HG02973 (cell line): ENCODE data around the gene NDUFB5.

Experiments
- ATAC-seq: cut with Tn5 transposase; IDR thresholded peaks from one replicate; pipeline ENCODE4 v1.9.1; 2021; ENCODE audit warnings: moderate library complexity; ENCODE audit not compliant: unreplicated experiment

Gene NDUFB5

DNA sequence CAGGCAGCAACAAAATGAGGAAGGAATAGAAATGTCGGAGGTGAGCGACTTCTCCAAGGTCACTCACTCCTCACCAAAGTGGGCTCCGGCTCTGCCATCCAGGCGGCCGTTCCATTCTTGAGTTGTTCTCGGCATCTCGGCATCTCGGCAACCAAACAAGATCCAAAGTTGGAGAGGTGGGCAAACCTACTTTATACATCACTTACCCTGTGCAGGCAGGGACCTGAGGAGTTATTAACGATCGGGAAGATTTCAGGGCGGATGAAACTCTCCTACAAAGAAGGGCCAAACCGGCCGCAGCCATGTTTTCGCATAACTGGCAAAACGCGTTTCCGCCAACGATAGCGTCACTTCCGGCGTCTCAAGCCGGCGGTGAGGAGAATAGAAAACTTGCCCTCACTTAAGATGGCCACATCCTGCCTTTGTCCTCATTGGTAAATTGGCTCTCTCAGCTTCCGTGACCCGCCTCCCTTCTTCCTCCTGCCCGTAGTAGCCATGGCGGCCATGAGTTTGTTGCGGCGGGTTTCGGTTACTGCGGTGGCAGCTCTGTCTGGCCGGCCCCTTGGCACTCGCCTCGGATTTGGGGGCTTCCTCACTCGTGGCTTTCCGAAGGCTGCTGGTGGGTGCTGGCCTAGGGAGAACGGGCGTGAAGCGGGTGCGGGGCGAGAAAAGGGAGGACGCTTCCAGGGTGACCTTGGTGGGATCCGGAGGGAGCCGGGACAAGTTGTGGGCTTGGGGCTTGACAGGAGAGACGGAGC lies at the start of gene NDUFB5, which contains the start of gene MRPL47:
Gene NDUFB5, plus strand, starts transcription at position 474 of the 758 bp plus-strand sequence. Its CDS starts 22 bp downstream, at position 496.
Gene MRPL47, minus strand, starts transcription at position 318 of the 758 bp plus-strand sequence. Its CDS starts 14 bp downstream, at position 304.
- ATAC-seq, result peak; percentile 94

DNA sequence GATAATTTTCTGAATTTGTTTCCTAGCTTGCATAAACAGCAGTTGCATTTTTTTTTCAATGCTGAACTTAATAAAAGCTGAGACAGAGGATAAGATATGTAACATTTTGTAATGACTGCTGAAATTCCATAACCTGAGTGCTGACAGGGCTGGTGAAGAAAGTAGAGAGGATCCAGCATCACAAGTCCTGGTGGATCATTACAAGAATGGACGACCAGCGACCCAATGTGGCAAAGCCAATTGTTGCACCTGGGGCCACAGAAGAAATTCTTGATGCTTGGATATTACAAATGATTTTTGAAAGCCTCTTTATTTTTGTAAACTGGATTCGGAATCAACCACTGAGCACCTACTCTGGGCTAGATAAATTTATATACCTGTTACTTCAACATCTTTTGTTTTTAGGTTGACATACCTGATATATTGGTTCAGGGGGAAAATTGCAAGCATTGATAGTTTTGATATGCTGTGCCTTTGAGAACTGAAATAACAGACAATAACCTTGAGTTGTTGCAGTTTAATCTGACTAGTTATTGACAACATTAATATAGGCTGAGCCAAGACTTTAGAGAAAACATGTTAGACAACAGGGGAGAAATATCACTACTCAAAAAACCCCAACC lies 45.7 kb upstream of the NDUFB5 start:
- no peak for ATAC-seq

DNA sequence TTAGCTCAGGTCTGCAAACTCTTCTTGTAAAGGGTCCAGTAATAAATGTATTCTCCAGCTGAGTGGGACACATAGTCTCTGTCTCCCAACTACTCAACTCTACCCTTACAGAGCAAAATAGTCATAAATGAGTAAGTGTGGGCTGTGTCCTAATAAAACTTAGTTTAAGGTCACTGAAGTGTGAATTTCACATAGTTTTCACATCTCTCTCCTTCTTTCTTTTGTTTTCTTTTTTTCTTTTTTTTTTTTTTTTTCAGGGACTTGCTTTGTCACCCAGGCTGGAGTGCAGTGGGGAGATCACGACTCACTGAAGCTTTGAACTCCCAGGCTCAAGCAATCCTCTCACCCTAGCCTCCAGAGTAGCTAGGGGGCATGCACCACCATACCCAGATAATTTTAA lies 43.8 kb upstream of the NDUFB5 start:
- no peak for ATAC-seq

DNA sequence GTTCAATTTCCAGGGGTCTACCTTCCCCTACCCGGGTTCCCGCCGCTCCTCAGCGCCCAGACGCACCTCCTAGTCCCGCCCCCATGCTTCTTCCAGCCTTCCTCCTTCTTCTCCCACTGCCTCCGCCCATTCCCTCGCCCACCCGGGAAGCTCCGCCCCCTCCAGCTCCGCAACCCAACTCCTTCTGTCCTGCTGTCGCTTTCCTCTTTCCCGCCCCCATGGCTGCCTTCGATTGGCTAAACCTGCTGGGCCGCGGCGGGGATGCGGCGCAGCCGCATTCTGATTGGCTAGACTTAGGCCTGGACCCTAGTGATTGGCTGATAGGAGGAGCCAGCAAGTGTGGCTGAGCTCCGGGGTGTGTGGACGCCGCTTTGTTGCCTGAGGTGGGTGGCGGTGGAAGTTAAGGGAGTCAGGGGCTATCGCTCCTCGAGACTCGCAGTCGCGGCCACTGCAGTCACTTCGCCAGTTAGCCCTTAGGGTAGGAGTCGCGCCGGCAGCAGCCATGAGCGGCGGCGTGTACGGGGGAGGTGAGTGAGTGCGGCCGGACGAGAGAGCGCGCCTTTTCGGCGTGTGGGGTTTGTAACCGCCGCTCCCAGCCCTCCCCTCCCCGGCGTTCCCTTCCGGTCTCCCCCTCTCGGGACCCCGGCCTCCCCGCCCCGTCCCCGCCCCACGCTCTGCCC lies 41.9 kb upstream of the NDUFB5 start, which contains the start of gene ACTL6A:
Gene ACTL6A, plus strand, starts transcription at position 336 of the 680 bp plus-strand sequence. Its CDS starts 167 bp downstream, at position 503.
- ATAC-seq, result peak; percentile 95

DNA sequence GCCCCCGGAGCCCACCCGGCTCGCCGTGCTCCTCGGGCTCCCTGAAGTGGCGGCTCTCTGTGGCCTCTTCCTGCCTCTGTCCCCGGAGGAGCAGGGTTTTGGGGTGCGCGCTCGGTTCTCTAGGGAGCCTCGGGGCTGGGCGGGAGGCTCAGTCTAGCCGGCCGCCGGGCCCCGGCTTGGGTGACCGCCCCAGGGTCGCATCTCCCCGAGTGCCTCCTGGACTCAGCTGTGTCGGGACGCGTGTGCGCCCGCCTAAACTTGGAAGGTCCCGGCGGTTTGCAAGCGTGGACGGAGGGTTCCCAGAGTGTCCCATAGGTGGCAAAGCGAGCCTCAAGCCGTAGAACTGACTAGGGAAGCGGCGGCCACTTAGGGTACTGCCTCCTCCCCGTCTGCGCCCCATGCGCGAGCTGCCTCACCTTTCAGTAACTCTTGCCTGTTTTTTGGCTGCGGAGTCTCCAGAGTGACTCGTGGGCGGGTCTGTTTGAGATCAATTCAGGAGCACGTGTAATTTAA lies 41.3 kb upstream of the NDUFB5 start:
- ATAC-seq, result peak; percentile 64

DNA sequence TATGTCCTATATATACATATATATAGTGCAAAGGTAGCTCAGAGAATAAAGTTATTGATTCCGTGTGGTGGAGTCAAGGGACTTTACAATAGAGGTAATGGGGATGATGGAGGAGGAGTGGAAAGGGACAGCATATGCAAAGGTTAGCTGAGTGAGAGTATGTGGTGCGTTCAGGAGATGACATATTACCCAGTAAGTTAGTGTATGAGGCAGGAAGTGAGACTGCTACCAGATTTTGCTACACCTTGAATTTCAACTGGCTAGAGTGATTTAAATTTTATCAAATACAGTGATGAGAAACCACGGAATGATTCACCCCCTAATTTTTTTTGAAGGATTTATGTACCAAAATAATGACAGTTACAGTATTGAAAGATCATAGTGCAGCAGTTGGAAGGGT lies 39.1 kb upstream of the NDUFB5 start:
- no peak for ATAC-seq

DNA sequence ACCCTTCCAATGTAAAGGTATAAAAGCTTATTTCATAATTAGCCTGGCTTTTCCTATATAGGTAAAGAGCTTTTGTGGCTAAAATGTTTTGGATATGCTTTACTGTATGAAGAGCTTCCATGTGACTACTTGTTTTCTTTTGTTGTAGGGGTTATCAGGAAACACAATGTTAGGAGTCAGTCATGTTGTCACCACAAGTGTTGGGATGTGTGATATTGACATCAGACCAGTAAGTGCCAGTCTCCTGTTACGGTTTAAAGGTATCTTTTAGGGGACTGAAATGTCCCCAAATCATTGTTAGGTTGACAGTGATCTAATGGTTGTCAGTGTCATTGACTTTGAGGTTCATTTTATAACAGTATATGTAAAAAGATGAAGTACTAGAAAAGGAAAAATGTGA lies 23.6 kb upstream of the NDUFB5 start:
- no peak for ATAC-seq

DNA sequence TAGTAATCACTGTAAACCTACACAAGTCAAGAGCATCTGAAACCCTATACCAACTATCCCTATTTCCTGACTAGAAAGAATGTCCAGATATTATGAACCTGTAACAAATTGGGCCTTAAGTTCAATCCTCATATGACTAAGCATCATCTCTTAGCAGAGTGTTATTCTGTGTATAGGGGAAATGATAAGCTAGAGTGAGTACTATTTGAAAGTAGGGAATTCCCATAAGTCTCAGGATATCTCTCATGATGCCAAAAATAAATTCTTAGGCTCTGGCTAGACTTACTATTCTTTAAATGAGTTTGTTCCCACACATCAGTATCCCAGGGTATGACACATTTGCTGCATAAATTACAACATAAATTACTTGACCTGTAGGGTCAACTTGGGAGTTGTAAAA lies 15.5 kb upstream of the NDUFB5 start:
- peak; percentile 71 for ATAC-seq

DNA sequence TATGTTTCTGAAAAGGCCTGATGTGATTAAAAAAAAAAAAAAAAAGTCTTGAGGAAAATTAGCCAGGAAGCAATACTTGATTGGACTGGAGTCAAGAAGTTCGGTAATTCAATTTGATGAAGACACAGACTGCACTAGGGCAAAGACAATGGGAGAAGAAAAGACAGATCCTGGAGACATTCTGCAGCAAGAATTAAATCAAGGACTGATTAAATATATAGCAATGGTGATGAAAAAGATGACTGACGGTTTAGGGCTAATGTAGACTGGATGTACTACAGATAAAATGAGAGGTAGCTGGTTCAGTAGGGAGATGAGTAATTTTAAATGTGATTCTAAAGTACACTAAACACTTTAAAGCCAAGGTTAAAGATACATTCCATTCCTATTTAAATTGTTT lies 13.9 kb upstream of the NDUFB5 start:
- no peak for ATAC-seq

DNA sequence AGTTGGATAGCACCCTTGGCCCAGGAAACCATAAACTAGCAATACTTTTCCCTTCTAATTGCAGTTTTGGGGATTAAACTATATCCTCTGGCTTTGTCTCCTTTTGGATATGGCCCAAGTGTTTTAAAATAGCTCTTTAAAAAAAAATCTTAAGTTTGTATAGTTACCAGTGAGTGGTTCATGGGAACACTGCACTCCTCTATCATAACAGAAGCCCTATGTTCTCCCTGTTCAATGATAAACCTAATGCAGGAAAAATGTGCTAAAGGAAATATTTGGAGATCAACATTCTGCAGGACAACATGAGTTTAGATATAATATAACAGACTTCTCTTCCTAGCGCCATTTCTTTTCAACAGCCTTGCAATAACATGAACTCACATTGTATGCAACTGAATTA lies 13.3 kb upstream of the NDUFB5 start:
- ATAC-seq, result no peak

DNA sequence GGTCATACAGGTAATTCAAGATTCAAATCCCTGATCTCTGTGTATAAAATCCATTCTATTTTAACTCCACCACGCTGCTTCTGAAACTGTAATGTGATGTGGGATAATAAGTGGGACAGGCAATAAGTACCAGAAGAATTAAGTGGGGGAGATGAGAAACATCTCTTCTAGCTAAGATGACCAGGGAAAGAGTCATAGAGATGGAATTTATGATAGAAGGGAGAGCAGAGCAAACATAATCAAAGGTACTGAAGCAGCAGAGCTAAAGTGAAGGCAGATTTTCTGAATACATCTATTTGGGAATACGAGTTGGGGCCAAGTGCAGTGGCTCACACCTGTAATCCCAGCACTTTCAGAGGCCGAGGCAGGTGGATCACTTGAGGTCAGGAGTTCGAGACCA lies 5.1 kb upstream of the NDUFB5 start:
- no peak for ATAC-seq

DNA sequence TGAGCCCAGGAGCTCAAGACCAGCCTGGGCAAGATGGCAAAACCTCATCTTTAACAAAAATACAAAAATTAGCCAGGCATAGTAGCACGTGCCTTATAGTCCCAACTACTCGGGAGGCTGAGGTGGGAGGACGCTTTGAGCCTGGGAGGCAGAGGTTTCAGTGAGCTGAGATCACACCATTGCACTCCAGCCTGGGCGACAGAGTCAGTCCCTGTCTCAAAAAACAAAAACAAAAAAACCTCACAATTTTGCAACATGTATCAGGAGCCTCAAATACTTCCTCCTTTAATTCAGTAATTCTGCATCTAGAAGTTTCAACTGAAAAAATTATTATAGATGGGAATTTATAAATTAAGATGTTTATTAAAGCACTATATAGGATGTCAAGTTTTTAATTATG lies 1.3 kb upstream of the NDUFB5 start:
- no peak for ATAC-seq

DNA sequence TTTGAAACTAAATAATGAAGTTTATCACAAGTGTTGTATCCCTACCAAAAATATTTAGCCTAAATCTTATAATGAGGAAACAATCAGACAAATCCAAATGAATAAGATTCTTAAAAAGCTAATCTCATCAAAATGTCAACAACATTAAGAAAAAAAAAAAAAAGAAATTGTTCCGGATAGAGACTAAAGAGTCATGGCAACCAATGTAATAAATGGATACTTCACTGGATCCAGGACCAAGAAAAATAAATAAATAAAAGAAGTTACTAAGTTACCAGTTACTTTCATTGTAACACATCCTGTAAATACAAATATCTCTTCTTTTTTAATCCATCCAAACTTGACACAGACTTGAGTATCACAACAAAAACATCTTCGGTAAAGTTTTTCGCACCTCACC lies 763 bp upstream of the NDUFB5 start:
- ATAC-seq, result no peak

DNA sequence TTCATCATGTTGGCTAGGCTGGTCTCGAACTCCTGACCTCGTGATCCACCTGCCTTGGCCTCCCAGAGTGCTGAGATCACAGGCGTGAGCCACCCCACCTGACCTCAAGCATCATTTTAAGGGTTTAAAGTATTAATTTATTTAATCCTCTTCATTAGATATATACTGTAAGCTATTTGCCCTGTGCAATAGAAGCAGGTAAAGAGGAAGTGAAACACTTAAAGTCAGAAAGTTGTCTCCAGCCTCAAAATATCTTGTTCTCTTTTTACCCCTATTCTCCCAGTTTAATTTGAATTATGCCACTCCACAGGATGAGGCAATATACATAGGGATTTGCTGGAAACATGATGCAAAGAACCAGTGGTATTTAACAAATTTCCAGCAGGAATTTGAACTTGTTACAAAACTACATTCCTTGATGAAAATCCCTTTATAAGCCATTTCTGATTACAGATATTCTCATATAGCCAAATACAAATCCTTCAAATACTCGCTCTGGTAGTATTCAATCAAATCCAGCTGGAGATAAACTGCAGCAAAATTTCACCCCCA lies 2.0 kb downstream of the NDUFB5 start:
- ATAC-seq, result peak; percentile 13

DNA sequence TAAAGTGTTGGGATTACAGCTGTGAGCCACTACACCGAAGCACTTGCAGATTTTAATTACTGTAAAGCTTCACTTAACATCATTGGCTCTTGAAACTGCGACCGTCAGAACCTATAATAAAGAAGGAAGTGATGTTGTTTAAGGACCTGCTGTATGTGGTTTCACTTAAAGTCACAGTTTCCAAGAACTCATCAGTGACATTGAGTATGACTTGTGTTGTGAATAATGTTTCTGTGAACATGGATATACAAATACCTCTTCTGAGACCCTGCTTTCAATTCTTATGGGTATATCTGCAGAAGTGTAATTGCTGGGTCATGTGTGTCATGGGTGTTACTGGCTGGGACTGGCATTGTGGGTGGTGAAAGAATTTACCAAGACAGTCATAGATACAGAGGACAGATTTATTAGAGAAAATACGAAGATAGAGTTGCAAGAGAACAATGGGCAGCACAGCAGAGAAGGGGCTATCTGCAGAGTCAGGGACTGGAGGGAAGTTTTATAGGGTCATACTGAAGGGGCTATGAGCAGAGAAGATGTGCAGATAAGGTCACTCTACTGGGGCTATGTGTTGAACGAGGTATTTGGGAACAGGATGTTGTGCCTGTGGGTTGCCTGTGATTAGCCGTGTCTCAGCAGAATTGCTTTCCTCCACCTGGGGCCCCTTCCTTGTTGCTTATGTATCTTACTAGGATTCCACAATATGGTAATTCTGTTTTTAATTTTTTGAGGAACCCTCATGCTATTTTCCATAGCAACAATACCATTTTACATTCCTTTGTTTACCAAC lies 4.5 kb downstream of the NDUFB5 start:
- peak; percentile 59 for ATAC-seq

DNA sequence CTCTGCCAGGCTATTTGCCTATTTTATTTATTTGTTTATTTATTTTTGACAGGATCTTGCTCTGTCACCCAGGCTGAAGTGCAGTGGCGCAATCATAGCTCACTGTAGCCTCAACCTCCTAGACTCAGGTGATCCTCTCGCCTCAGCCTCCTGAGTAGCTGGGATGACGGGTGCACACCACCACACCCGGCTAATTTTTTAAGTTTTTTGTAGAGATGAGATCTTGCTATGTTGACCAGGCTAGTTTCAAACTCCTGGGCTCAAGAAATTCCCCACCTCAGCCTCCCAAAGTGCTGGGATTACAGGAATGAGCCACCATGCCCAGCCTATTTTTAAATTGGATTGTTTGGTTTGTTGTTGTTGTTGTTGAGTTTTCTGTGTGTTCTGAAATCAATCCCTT lies 5.5 kb downstream of the NDUFB5 start:
- no peak for ATAC-seq

DNA sequence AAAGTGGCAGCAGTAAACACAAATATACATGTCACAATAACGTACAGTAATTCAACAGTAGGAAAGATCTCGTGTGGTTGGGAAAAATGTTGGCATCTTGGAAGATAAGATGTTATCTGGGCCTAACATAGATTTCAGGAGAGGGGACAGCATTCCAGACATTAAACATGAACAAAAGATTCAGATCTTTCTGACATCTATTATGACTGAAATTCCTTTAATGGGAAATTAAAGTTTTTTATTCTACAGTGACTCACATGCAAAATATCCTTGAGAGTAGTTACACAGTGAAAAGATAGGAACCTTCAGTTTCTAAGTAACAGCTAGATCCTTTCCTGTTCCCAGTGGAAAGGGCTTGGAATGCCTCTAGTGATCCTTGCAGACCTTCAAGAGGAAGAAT lies 9.2 kb downstream of the NDUFB5 start:
- no peak for ATAC-seq

DNA sequence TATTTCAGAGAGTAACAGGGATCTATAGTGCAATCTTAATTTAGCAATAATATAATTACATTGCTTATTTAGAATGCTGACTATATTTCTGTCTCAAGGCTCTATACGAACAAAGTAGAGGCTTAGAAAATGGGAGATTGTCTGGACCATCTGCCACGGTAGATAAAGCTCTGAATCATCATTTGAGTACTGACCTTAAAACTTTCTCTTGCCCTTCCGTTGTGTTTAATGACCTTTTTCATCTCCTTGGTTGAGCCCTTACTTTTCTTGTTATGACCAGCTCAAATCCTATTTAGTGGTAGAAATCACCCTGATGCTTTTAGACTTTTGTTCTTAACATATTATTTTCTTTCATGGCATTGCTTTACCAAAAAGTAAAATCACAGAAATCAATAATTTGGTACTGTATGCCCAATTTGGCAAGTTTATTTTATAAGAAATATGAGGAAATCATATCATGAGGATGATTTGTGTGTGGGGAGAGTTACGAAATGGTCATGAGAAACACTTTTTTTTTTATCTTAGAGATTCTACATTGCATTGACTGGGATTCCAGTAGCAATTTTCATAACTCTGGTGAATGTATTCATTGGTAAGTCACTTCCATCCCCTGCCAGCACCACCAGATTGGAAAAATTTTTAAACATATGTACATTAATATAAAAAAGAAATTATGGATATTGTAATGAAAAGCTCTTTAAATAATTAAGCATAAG lies 11.0 kb downstream of the NDUFB5 start:
- no peak for ATAC-seq

DNA sequence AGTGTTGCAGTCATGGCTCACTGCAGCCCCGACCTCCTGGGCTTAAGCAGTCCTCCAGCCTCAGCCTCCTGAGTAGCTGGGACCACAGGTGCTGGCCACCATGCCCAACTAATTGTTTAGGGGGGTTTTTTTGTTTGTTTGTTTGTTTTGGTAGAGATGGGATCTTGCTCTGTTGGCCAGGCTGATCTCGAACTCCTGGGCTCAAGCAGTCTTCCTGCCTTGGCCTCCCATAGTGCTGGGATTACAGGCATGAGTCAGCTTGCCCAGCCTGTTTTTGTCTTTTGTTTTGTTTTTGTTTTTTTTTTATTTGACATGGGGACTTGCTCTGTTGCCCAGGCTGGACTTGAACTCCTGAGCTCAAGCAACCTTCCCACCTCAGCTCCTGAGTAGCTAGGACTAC lies 17.4 kb downstream of the NDUFB5 start:
- no peak for ATAC-seq

DNA sequence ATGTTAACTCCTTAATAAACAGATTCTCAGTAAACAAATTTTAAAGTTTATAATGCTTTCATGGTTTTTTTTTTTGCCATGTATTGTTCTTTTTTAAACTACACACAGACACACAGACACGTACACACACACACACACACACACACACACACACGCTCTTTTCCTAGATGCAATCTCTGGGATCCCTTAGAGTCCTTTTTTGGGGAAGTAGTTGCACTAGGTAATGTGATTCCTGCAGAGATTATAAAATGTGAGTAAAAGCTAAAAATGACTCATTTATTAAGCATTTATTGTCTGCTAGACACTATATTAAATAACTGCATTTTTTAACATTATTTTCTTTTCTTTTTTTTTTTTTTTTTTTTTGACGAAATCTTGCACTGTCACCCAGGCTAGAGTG lies 19.9 kb downstream of the NDUFB5 start:
- no peak for ATAC-seq
